Measurements from ENCODE around the gene RFTN1.

Gene RFTN1

GRCh38 chr3:16464511-16465148, 48.9 kb downstream of the RFTN1 start:
- no peaks in the 10 kb centered on the region for H3K27me3 ChIP-seq (replicated peaks in 2 of 5; ENCODE audit: control insufficient read depth in 4 of 5, insufficient read depth in 5 of 5, low read length in 4 of 5)
- no peak for DNase-seq
- peaks cover 0 to 22% (median 6%) of the 10 kb centered on the region in 4 experiments for H3K36me3 ChIP-seq (ENCODE audit: control insufficient read depth in 4 of 4, insufficient read depth in 4 of 4, low read length in 3 of 4)
- WGBS (ENCODE audit: insufficient coverage), result 100% methylated on average over 2 of the region's 3 CpGs
- H3K9me3 ChIP-seq (ENCODE audit: control extremely low read depth in 1 of 5, control insufficient read depth in 4 of 5, insufficient read depth in 2 of 5, low read depth in 1 of 5, low read length in 4 of 5), result no peaks in the 10 kb centered on the region
- peak overlapping the region in 1 of 2 experiments; percentile 6 for H3K27ac ChIP-seq (ENCODE audit: insufficient read depth in 1 of 2, low read depth in 1 of 2, low read length in 2 of 2, poor library complexity in 1 of 2, severe bottlenecking in 2 of 2)
- no peak overlapping the region for H3K4me3 ChIP-seq (ENCODE audit: control insufficient read depth in 1 of 7, extremely low read depth in 1 of 7, insufficient read depth in 4 of 7, low read depth in 2 of 7, low read length in 6 of 7)
- ChIA-PET POLR2A (no interaction called here), CTCF (interaction anchor here (1.6 kb wide), 1 partner anchor 15 kb away, joined by 5 read pairs; no protein-coding TSS in a partner anchor)
- peaks cover 13 to 47% (median 24%) of the 10 kb centered on the region in 4 experiments for H3K4me1 ChIP-seq (ENCODE audit: control extremely low read depth in 1 of 4, control insufficient read depth in 4 of 4, insufficient read depth in 4 of 4, low read length in 3 of 4)

GRCh38 chr3:16463914-16464313, 49.6 kb downstream of the RFTN1 start:
- CTCF ChIA-PET, result no interaction called here
- no peak overlapping the region for H3K4me3 ChIP-seq (ENCODE audit: control insufficient read depth in 1 of 7, extremely low read depth in 1 of 7, insufficient read depth in 4 of 7, low read depth in 2 of 7, low read length in 6 of 7)
- no peak for DNase-seq
- no peak overlapping the region for H3K27ac ChIP-seq (ENCODE audit: insufficient read depth in 1 of 2, low read depth in 1 of 2, low read length in 2 of 2, poor library complexity in 1 of 2, severe bottlenecking in 2 of 2)
- H3K4me1 ChIP-seq (ENCODE audit: control extremely low read depth in 1 of 4, control insufficient read depth in 4 of 4, insufficient read depth in 4 of 4, low read length in 3 of 4), result peaks cover 13 to 41% (median 20%) of the 10 kb centered on the region in 4 experiments
- WGBS (ENCODE audit: insufficient coverage), result 87% methylated on average over 5 of the region's 5 CpGs
- H3K9me3 ChIP-seq (ENCODE audit: control extremely low read depth in 1 of 5, control insufficient read depth in 4 of 5, insufficient read depth in 2 of 5, low read depth in 1 of 5, low read length in 4 of 5), result no peaks in the 10 kb centered on the region
- H3K27me3 ChIP-seq (replicated peaks in 2 of 5; ENCODE audit: control insufficient read depth in 4 of 5, insufficient read depth in 5 of 5, low read length in 4 of 5), result no peaks in the 10 kb centered on the region
- POLR2A ChIA-PET, result no interaction called here
- peaks cover 0 to 18% (median 6%) of the 10 kb centered on the region in 4 experiments for H3K36me3 ChIP-seq (ENCODE audit: control insufficient read depth in 4 of 4, insufficient read depth in 4 of 4, low read length in 3 of 4)

GRCh38 chr3:16463119-16463518, 50.4 kb downstream of the RFTN1 start:
- Histone ChIP-seq H3K4me3 (ENCODE audit: control insufficient read depth in 1 of 7, extremely low read depth in 1 of 7, insufficient read depth in 4 of 7, low read depth in 2 of 7, low read length in 6 of 7) (no peak overlapping the region), H3K27me3 (replicated peaks in 2 of 5; ENCODE audit: control insufficient read depth in 4 of 5, insufficient read depth in 5 of 5, low read length in 4 of 5) (no peaks in the 10 kb centered on the region), H3K27ac (ENCODE audit: insufficient read depth in 1 of 2, low read depth in 1 of 2, low read length in 2 of 2, poor library complexity in 1 of 2, severe bottlenecking in 2 of 2) (no peak overlapping the region), H3K4me1 (ENCODE audit: control extremely low read depth in 1 of 4, control insufficient read depth in 4 of 4, insufficient read depth in 4 of 4, low read length in 3 of 4) (peaks cover 10 to 33% (median 12%) of the 10 kb centered on the region in 4 experiments), H3K36me3 (ENCODE audit: control insufficient read depth in 4 of 4, insufficient read depth in 4 of 4, low read length in 3 of 4) (peaks cover 2 to 21% (median 6%) of the 10 kb centered on the region in 4 experiments), H3K9me3 (ENCODE audit: control extremely low read depth in 1 of 5, control insufficient read depth in 4 of 5, insufficient read depth in 2 of 5, low read depth in 1 of 5, low read length in 4 of 5) (peaks cover 0 to 3% (median under 1%) of the 10 kb centered on the region in 5 experiments)
- ChIA-PET CTCF (interaction anchor here (2.4 kb wide), 1 partner anchor 10 kb away, joined by 5 read pairs; no protein-coding TSS in a partner anchor), POLR2A (no interaction called here)
- DNase-seq, result no peak
- WGBS (ENCODE audit: insufficient coverage), result 100% methylated on average over 1 of the region's 1 CpG

GRCh38 chr3:16462679-16463078, 50.8 kb downstream of the RFTN1 start:
- peak in 2 of 3 donors; percentile 65 to 79 for DNase-seq

GRCh38 chr3:16461463-16462245, 51.8 kb downstream of the RFTN1 start:
- Histone ChIP-seq H3K4me3 (ENCODE audit: control insufficient read depth in 1 of 7, extremely low read depth in 1 of 7, insufficient read depth in 4 of 7, low read depth in 2 of 7, low read length in 6 of 7) (no peak overlapping the region), H3K27me3 (replicated peaks in 2 of 5; ENCODE audit: control insufficient read depth in 4 of 5, insufficient read depth in 5 of 5, low read length in 4 of 5) (no peaks in the 10 kb centered on the region), H3K9me3 (ENCODE audit: control extremely low read depth in 1 of 5, control insufficient read depth in 4 of 5, insufficient read depth in 2 of 5, low read depth in 1 of 5, low read length in 4 of 5) (peaks cover 0 to 6% (median 3%) of the 10 kb centered on the region in 5 experiments), H3K27ac (ENCODE audit: insufficient read depth in 1 of 2, low read depth in 1 of 2, low read length in 2 of 2, poor library complexity in 1 of 2, severe bottlenecking in 2 of 2) (no peak overlapping the region), H3K36me3 (ENCODE audit: control insufficient read depth in 4 of 4, insufficient read depth in 4 of 4, low read length in 3 of 4) (peaks cover 4 to 17% (median 8%) of the 10 kb centered on the region in 4 experiments), H3K4me1 (ENCODE audit: control extremely low read depth in 1 of 4, control insufficient read depth in 4 of 4, insufficient read depth in 4 of 4, low read length in 3 of 4) (peaks cover 0 to 24% (median 2%) of the 10 kb centered on the region in 4 experiments)
- 100% methylated on average over 2 of the region's 3 CpGs for WGBS (ENCODE audit: insufficient coverage)
- DNase-seq, result no peak
- ChIA-PET CTCF (interaction anchor here (0.8 to 2.4 kb wide), 3 partner anchors 9 to 50 kb away, joined by 3 to 6 read pairs (median 5); no protein-coding TSS in a partner anchor), POLR2A (no interaction called here)

More at GRCh38 chr3:16462679-16463078, 50.8 kb downstream of the RFTN1 start:
- ChIA-PET POLR2A (no interaction called here), CTCF (interaction anchor here (2.4 kb wide), 1 partner anchor 10 kb away, joined by 5 read pairs; no protein-coding TSS in a partner anchor)
- Histone ChIP-seq H3K9me3 (ENCODE audit: control extremely low read depth in 1 of 5, control insufficient read depth in 4 of 5, insufficient read depth in 2 of 5, low read depth in 1 of 5, low read length in 4 of 5) (peaks cover 0 to 6% (median 3%) of the 10 kb centered on the region in 5 experiments), H3K4me3 (ENCODE audit: control insufficient read depth in 1 of 7, extremely low read depth in 1 of 7, insufficient read depth in 4 of 7, low read depth in 2 of 7, low read length in 6 of 7) (peak overlapping the region in 1 of 7 experiments; percentile 54), H3K36me3 (ENCODE audit: control insufficient read depth in 4 of 4, insufficient read depth in 4 of 4, low read length in 3 of 4) (peaks cover 3 to 23% (median 8%) of the 10 kb centered on the region in 4 experiments), H3K27me3 (replicated peaks in 2 of 5; ENCODE audit: control insufficient read depth in 4 of 5, insufficient read depth in 5 of 5, low read length in 4 of 5) (no peaks in the 10 kb centered on the region), H3K4me1 (ENCODE audit: control extremely low read depth in 1 of 4, control insufficient read depth in 4 of 4, insufficient read depth in 4 of 4, low read length in 3 of 4) (peaks cover 5 to 29% (median 8%) of the 10 kb centered on the region in 4 experiments), H3K27ac (ENCODE audit: insufficient read depth in 1 of 2, low read depth in 1 of 2, low read length in 2 of 2, poor library complexity in 1 of 2, severe bottlenecking in 2 of 2) (no peak overlapping the region)
- 18% methylated on average over 4 of the region's 5 CpGs for WGBS (ENCODE audit: insufficient coverage)

GRCh38 chr3:16460886-16461285, 52.6 kb downstream of the RFTN1 start:
- no peak overlapping the region for H3K4me3 ChIP-seq (ENCODE audit: control insufficient read depth in 1 of 7, extremely low read depth in 1 of 7, insufficient read depth in 4 of 7, low read depth in 2 of 7, low read length in 6 of 7)
- no peak for DNase-seq
- peaks cover 3 to 14% (median 5%) of the 10 kb centered on the region in 4 experiments for H3K36me3 ChIP-seq (ENCODE audit: control insufficient read depth in 4 of 4, insufficient read depth in 4 of 4, low read length in 3 of 4)
- no peaks in the 10 kb centered on the region for H3K27me3 ChIP-seq (replicated peaks in 2 of 5; ENCODE audit: control insufficient read depth in 4 of 5, insufficient read depth in 5 of 5, low read length in 4 of 5)
- peaks cover 0 to 24% (median 2%) of the 10 kb centered on the region in 4 experiments for H3K4me1 ChIP-seq (ENCODE audit: control extremely low read depth in 1 of 4, control insufficient read depth in 4 of 4, insufficient read depth in 4 of 4, low read length in 3 of 4)
- peaks cover 0 to 6% (median 3%) of the 10 kb centered on the region in 5 experiments for H3K9me3 ChIP-seq (ENCODE audit: control extremely low read depth in 1 of 5, control insufficient read depth in 4 of 5, insufficient read depth in 2 of 5, low read depth in 1 of 5, low read length in 4 of 5)
- no peak overlapping the region for H3K27ac ChIP-seq (ENCODE audit: insufficient read depth in 1 of 2, low read depth in 1 of 2, low read length in 2 of 2, poor library complexity in 1 of 2, severe bottlenecking in 2 of 2)
- WGBS (ENCODE audit: insufficient coverage), result 90% methylated on average over 2 of the region's 4 CpGs
- ChIA-PET POLR2A (no interaction called here), CTCF (interaction anchor here (0.8 to 2.4 kb wide), 3 partner anchors 8 to 51 kb away, joined by 3 to 6 read pairs (median 5); no protein-coding TSS in a partner anchor)
